H1 (cell line): ENCODE results near the gene LEKR1. TPM values are rescaled to one million over a fixed set of nuclear protein-coding genes. Genes with fewer than 3 reads are reported as not detected.

Experiments used
- NANOG ChIP-seq: IDR thresholded peaks from 2 replicates; pipeline ENCODE4 v1.6.1; 2011; ENCODE audit warnings: low read length, low read depth, mild to moderate bottlenecking, inconsistent platforms; ENCODE audit not compliant: insufficient read depth, poor library complexity, severe bottlenecking
- PHF8 ChIP-seq: fragments of 200-600 bp; sonication (generic); conservative IDR thresholded peaks from 2 replicates; pipeline ENCODE4 v1.7.1; 2012; ENCODE audit warnings: low read depth, mild to moderate bottlenecking, inconsistent platforms, low read length, moderate library complexity
- polyA plus RNA-seq, 7 experiments: library from polyadenylated mRNA; depleted of rRNA in 3 of 7; stranded (reverse) in 5 of 7; unstranded in 2 of 7; fragments of >200 nt in 5 of 7; fragments of 200-250 nt in 2 of 7; gene quantifications; 1 replicate in 5 of 7; 2 replicates in 1 of 7; 4 replicates in 1 of 7; pipeline versions ENCODE4 v1.2.1 to v1.2.3, GENCODE V29; 2011 to 2013; ENCODE audit warnings: missing spikeins in 2 of 7, mixed read lengths in 2 of 7
- total RNA-seq: library from RNA; stranded (reverse); fragmentation: NEBNext Ultra II Directional; extraction: Animal tissue kit (Norgen Biotek cat#: 25700); gene quantifications from 2 replicates; pipeline ENCODE4 v1.2.1, GENCODE V29; 2021

The LEKR1 gene
- total and polyA plus RNA-seq, 2 of the 8 experiments (the other 6 are each of a cell fraction or from before 2014, with no cell fraction given) = 0.08 TPM; not detected in 1

GRCh38 chr3:157069846-157070677 lies 243.9 kb downstream of the LEKR1 start (continued):
- TF ChIP-seq PHF8 (no peak), NANOG (no peak)
